AG04450 (cell line): ENCODE measurements around the gene MRPL52. TPM values are rescaled to one million over a fixed set of nuclear protein-coding genes. Genes with fewer than 3 reads are reported as not detected.

ENCODE experiments used
- CTCF ChIA-PET: fragments of 300-600, 350-600 bp; formaldehyde crosslinking; extraction: SDS; loops from one replicate; lab custom pipeline; 2022; ENCODE audit warnings: antibody characterized with exemption, inconsistent platforms; lab: Charles Lee
- POLR2A ChIA-PET: fragments of 350-600 bp; formaldehyde crosslinking; extraction: SDS; loops from one replicate; lab custom pipeline; 2021; ENCODE audit warnings: antibody characterized with exemption, inconsistent platforms; lab: Yijun Ruan, JAX
- DNase-seq: peaks from one replicate; pipeline ENCODE4 v3.0.0-alpha.2; 2011; ENCODE audit warnings: low read depth, low spot score
- H3K27ac ChIP-seq: one replicate; pipeline ENCODE4 v1.5.1; 2012; ENCODE audit warnings: low read depth, low read length, control low read depth
- H3K27me3 ChIP-seq: one replicate; pipeline ENCODE4 v1.6.0; 2012; ENCODE audit warnings: low read length; ENCODE audit not compliant: control insufficient read depth, insufficient read depth
- H3K4me3 ChIP-seq: 2 replicates; pipeline ENCODE4 v1.5.1; 2011; ENCODE audit warnings: mild to moderate bottlenecking, low read depth, low read length, control low read depth
- H3K9me3 ChIP-seq: 2 replicates; pipeline ENCODE4 v1.5.1; 2012; ENCODE audit warnings: low read length; ENCODE audit not compliant: control insufficient read depth, insufficient read depth
- polyA plus RNA-seq: library from polyadenylated mRNA; depleted of rRNA; stranded (reverse); fragments of >200 nt; gene quantifications from 2 replicates; pipeline ENCODE4 v1.2.3, GENCODE V29; 2011
- TF ChIP-seq, protein P1 (sequence below): IDR thresholded peaks from 2 replicates; pipeline ENCODE4 v1.5.1; 2011; ENCODE audit warnings: low read depth, low read length, control low read depth, inconsistent platforms

MRPL52 gene
- polyA plus RNA-seq, 1 experiment, result 78.1 TPM

DNA sequence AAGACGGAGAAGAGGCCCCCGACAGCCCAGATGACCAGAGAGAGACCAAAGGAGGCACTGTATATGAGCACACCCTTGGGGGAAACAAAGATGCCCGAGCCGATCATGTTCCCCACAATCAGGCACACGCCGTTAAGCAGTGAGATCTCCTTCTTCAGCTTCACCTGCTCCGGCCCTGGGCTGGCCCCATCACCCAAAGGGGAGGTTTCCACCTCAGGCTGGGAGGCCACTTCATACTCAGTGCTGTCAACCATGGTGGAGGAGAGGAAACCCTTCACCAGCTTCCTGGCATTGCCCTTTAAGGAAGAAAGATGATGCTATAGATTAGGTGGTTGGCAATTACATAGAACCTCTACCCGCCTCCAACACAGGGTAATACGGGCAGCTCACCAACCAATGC, 16.5 kb upstream of the MRPL52 start:
- POLR2A ChIA-PET, result no interaction called here
- Histone ChIP-seq H3K9me3 (no peaks in the 10 kb centered on the region), H3K4me3 (no peak overlapping the region), H3K27me3 (no peaks in the 10 kb centered on the region), H3K27ac (no peak overlapping the region)
- TF ChIP-seq, protein P1, sequence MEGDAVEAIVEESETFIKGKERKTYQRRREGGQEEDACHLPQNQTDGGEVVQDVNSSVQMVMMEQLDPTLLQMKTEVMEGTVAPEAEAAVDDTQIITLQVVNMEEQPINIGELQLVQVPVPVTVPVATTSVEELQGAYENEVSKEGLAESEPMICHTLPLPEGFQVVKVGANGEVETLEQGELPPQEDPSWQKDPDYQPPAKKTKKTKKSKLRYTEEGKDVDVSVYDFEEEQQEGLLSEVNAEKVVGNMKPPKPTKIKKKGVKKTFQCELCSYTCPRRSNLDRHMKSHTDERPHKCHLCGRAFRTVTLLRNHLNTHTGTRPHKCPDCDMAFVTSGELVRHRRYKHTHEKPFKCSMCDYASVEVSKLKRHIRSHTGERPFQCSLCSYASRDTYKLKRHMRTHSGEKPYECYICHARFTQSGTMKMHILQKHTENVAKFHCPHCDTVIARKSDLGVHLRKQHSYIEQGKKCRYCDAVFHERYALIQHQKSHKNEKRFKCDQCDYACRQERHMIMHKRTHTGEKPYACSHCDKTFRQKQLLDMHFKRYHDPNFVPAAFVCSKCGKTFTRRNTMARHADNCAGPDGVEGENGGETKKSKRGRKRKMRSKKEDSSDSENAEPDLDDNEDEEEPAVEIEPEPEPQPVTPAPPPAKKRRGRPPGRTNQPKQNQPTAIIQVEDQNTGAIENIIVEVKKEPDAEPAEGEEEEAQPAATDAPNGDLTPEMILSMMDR, result no peak
- DNase-seq, result no peak
- CTCF ChIA-PET, result interaction anchor here (0.8 to 1.5 kb wide), 3 partner anchors 10 to 256 kb away, joined by 3 to 4 read pairs (median 3); no protein-coding TSS in a partner anchor

DNA sequence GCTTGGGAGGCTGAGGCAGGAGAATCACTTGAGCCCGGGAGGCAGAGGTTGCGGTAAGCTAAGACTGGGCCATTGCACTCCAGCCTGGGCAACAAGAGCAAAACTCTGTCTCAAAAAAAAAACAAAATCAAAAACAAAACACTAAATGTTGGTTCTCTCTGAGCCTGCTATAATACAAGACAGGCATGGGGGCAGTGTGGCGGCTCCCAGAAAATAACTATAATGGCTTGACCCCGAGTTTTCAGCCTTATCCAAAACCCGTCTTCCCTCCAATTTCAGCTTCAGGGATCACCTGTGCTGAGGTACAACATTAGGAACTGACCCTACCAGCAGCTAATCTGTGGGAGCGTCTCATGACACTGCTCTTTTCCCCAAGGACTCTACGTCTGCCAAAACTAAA, 15.3 kb upstream of the MRPL52 start:
- TF ChIP-seq, protein P1, result no peak
- ChIA-PET CTCF (interaction anchor here (1.1 kb wide), 1 partner anchor 244 kb away, joined by 3 read pairs; no protein-coding TSS in a partner anchor), POLR2A (no interaction called here)
- no peaks in the 10 kb centered on the region for H3K27me3 ChIP-seq
- H3K4me3 ChIP-seq, result no peak overlapping the region
- no peak overlapping the region for H3K27ac ChIP-seq
- DNase-seq, result no peak
- no peaks in the 10 kb centered on the region for H3K9me3 ChIP-seq

DNA sequence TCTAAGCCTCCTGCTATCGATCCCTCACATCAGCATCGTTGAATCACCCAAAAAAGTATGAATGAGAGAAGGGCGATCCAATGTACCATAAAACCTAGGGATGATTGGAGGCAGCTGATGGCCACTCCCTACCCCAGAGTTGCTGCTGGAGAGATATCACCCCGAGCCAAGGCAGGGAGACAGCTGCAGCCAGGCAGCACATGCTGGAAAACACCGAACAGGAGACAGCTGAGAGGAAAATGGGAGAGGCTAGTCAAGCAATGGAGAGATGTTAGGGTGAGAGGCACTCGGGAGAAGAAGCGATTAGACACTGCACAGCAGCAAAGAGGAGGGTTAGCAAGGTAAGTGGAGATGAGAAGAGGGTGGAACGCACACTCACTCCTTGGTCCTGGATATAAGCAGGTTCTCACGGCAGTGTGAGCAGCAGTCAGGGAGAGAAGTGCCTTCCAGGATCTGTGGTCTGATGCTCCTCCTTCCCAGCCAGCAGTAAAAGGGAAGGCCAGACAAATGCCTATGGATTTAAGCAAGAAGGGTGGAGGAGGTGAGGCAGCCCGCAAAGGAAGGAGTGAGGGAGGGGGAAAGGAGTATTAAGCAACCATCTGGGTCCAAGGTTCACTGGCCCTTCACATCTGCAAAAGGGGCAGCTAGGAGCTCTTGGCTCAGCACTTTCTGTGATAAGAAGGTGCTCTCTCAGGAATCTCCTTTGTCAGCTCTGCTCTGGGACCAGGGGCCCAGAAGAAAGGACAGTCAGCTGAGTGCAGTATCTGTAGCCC, 14.6 kb upstream of the MRPL52 start, which contains the start of gene SLC7A7:
Gene SLC7A7, minus strand, starts transcription at position 495 of the 773 bp plus-strand sequence. CDS start 2,037 bp downstream, outside the sequence.
- no peak within 1 kb of the TSS for H3K4me3 ChIP-seq
- POLR2A ChIA-PET, result no interaction called here
- CTCF ChIA-PET, result interaction anchor here (1.1 kb wide), 1 partner anchor 245 kb away, joined by 3 read pairs; no protein-coding TSS in a partner anchor
- no peaks in the 10 kb centered on the region for H3K9me3 ChIP-seq
- no peak within 1 kb of the TSS for H3K27ac ChIP-seq
- TF ChIP-seq, protein P1, result no peak
- no peaks in the 10 kb centered on the region for H3K27me3 ChIP-seq
- DNase-seq, result no peak

DNA sequence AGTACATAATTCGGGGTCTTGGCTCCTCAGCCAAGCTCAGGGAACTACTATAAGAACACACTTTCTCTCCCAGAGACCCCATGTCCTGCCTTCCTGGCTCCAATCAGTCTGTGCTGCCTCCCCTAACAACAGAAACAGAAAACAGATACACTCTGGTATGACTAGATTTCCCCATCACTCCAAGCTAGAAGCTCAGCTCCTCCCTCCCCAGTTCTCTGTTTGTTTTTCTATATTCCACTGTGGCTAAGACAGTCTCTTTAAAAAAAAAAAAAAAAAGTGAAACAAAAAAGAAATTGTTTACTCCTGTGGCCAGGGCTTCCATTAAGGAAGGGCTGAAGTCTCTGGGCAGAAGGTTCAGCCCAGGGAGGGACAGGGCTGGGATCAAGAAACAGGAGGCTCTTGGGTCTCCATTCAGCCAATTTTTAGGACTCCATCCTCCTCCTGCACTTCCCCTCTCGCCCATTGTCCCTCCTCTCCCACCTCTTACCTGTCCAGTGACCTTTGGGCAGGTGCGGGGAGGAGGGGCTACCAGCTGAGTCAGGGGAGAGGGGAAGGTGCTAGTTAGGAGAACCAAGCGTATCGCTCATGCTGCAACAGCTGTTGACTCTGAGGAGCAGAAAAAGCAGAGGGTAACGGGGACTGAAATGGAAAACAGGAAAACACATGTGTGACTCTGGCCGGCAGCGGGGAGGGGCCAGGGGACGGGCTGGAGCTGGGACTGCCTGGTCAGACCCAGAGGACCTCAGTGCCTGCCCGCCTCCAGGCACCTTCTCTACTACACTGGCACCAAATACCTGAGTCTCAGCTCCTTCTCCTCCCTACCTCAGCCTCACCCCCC, 10.3 kb upstream of the MRPL52 start:
- no peak for DNase-seq
- H3K9me3 ChIP-seq, result no peaks in the 10 kb centered on the region; the same call in 1 of the 2 replicates
- POLR2A ChIA-PET, result interaction anchor here (0.6 to 1.9 kb wide), 5 partner anchors 17 to 479 kb away, joined by 3 to 7 read pairs (median 4); partner anchors contain the start of genes MMP14 and OXA1L
- peak overlapping the region; percentile 56 for H3K4me3 ChIP-seq
- H3K27ac ChIP-seq, result peak overlapping the region; percentile 92
- TF ChIP-seq, protein P1, result no peak
- H3K27me3 ChIP-seq, result no peaks in the 10 kb centered on the region
- CTCF ChIA-PET, result interaction anchor here (0.6 to 8.7 kb wide), 11 partner anchors 8 to 264 kb away, joined by 3 to 217 read pairs (median 4); partner anchors contain the start of gene HAUS4
